PC-3 (cell line): ENCODE measurements around the gene STX4. TPM values are rescaled to one million over a fixed set of nuclear protein-coding genes. Genes with fewer than 3 reads are reported as not detected.

Experiments used
- ATAC-seq: fragments of 200-7000 bp; cut with Tn5 transposase; 2 replicates; pipeline ENCODE4 v1.9.1; 2020; ENCODE audit warnings: mild to moderate bottlenecking, moderate library complexity
- BruUV-seq: library from RNA; stranded (reverse); fragments of 400-500 nt; replicated peaks from 2 replicates; lab custom pipeline; 2021; lab: Mats Ljungman, UMichigan
- CTCF ChIA-PET: fragments of 300-600 bp; sonication (Branson Sonifier 250); formaldehyde crosslinking; loops from one replicate; lab custom pipeline; 2022; ENCODE audit warnings: antibody characterized with exemption; lab: Charles Lee
- POLR2A ChIA-PET: fragments of 300-600 bp; sonication (Branson Sonifier 250); formaldehyde crosslinking; loops from one replicate; lab custom pipeline; 2022; ENCODE audit warnings: antibody characterized with exemption; ENCODE audit not compliant: unreplicated experiment; lab: Charles Lee
- DNase-seq: peaks from one replicate; pipeline ENCODE4 v3.0.0-alpha.2; 2015
- H2AFZ ChIP-seq: fragments of 300-600 bp; sonication (generic); 2 replicates; pipeline ENCODE4 v1.6.0; 2016; ENCODE audit warnings: antibody characterized with exemption, low read length
- H3F3A ChIP-seq: fragments of 300-600 bp; sonication (generic); one replicate; pipeline ENCODE4 v1.6.0; 2017; ENCODE audit warnings: antibody characterized with exemption, low read length, control low read depth, mild to moderate bottlenecking; ENCODE audit not compliant: unreplicated experiment
- H3K27ac ChIP-seq: fragments of 300-600 bp; sonication (generic); 2 replicates; pipeline ENCODE4 v1.5.1; 2016; ENCODE audit warnings: mild to moderate bottlenecking, low read length
- H3K27me3 ChIP-seq: fragments of 300-600 bp; sonication (generic); 2 replicates; pipeline ENCODE4 v1.6.1; 2016; ENCODE audit warnings: low read length, mixed read lengths
- H3K36me3 ChIP-seq: fragments of 300-600 bp; sonication (generic); 2 replicates; pipeline ENCODE4 v1.6.1; 2016; ENCODE audit warnings: low read depth, mixed run types, low read length, mixed read lengths
- H3K4me1 ChIP-seq: fragments of 300-600 bp; sonication (generic); 2 replicates; pipeline ENCODE4 v1.5.1; 2016; ENCODE audit warnings: low read length; ENCODE audit not compliant: insufficient read depth
- H3K4me2 ChIP-seq: fragments of 300-600 bp; sonication (generic); 2 replicates; pipeline ENCODE4 v1.6.0; 2016; ENCODE audit warnings: low read length
- H3K4me3 ChIP-seq: fragments of 300-600 bp; sonication (generic); 2 replicates; pipeline ENCODE4 v1.5.1; 2016; ENCODE audit warnings: mild to moderate bottlenecking, low read length, mixed read lengths
- H3K79me2 ChIP-seq: fragments of 300-600 bp; sonication (generic); 2 replicates; pipeline ENCODE4 v1.6.1; 2017; ENCODE audit warnings: low read length, mixed read lengths
- H3K9ac ChIP-seq: fragments of 300-600 bp; sonication (generic); 2 replicates; pipeline ENCODE4 v1.6.0; 2016; ENCODE audit warnings: mild to moderate bottlenecking, low read length
- H3K9me2 ChIP-seq: fragments of 300-600 bp; sonication (generic); replicated peaks from 2 replicates; pipeline ENCODE4 v1.6.1; 2016; ENCODE audit warnings: mixed run types, low read length, mixed read lengths
- H3K9me3 ChIP-seq: fragments of 300-600 bp; sonication (generic); 2 replicates; pipeline ENCODE4 v1.6.1; 2016; ENCODE audit warnings: low read length, mixed read lengths
- H4K20me1 ChIP-seq: fragments of 300-600 bp; sonication (generic); 2 replicates; pipeline ENCODE4 v1.6.1; 2016; ENCODE audit warnings: low read length, mixed read lengths
- CTCF ChIP-seq: fragments of 300-600 bp; sonication (generic); conservative IDR thresholded peaks from 2 replicates; pipeline ENCODE4 v1.5.1; 2017; ENCODE audit warnings: antibody characterized with exemption, low read depth, mild to moderate bottlenecking, low read length
- EZH2 ChIP-seq: fragments of 300-600 bp; sonication (generic); IDR thresholded peaks from one replicate; pipeline ENCODE4 v1.6.1; 2017; ENCODE audit warnings: antibody characterized with exemption, mild to moderate bottlenecking, low read length; ENCODE audit not compliant: unreplicated experiment
- EZH2phosphoT487 ChIP-seq: fragments of 300-600 bp; sonication (generic); IDR thresholded peaks from 2 replicates; pipeline ENCODE4 v1.6.1; 2018; ENCODE audit warnings: mild to moderate bottlenecking, antibody characterized with exemption, low read length, borderline replicate concordance
- intact Hi-C: fragments of 100-400 bp; cut with micrococcal nuclease; formaldehyde crosslinking; loops from 2 replicates; pipeline ENCODE4 v1.9.0; 2023
- total RNA-seq: library from RNA; depleted of rRNA; stranded (reverse); fragments of >200 nt; gene quantifications from 2 replicates; pipeline ENCODE4 v1.2.3, GENCODE V29; 2014

STX4 gene
- total RNA-seq, 1 experiment from 2014 or later: 27.4 TPM

GRCh38 chr16:31061126-31061812, 27.9 kb downstream of the STX4 start:
- Histone ChIP-seq H4K20me1 (no peaks in the 10 kb centered on the region), H3K4me3 (no peak overlapping the region), H3K9ac (no peak overlapping the region), H3K36me3 (peaks cover 4% of the 10 kb centered on the region), H3K9me3 (no peaks in the 10 kb centered on the region), H3K27ac (no peak overlapping the region), H3F3A (no peaks in the 10 kb centered on the region), H3K4me1 (no peaks in the 10 kb centered on the region), H2AFZ (no peak overlapping the region), H3K9me2 (no peaks in the 10 kb centered on the region), H3K4me2 (no peak overlapping the region), H3K79me2 (peaks cover 14% of the 10 kb centered on the region), H3K27me3 (no peaks in the 10 kb centered on the region)
- no TSS peak for BruUV-seq
- ATAC-seq (no peak), DNase-seq (no peak)
- ChIA-PET CTCF (no interaction called here), POLR2A (no interaction called here)
- TF ChIP-seq CTCF: no peak
- intact Hi-C loops: no loop called here

GRCh38 chr16:31061813-31062440, 28.6 kb downstream of the STX4 start:
- no peak overlapping the region for H3K9ac ChIP-seq
- H4K20me1 ChIP-seq: no peaks in the 10 kb centered on the region
- no TSS peak for BruUV-seq
- no peak overlapping the region for H3K27ac ChIP-seq
- H3K36me3 ChIP-seq: peaks cover 4% of the 10 kb centered on the region
- DNase-seq (no peak), ATAC-seq (no peak)
- H3K79me2 ChIP-seq: peaks cover 21% of the 10 kb centered on the region
- H3F3A ChIP-seq: no peaks in the 10 kb centered on the region
- intact Hi-C loops: no loop called here
- POLR2A ChIA-PET: no interaction called here
- TF ChIP-seq CTCF (no peak), EZH2phosphoT487 (no peak), EZH2 (no peak)
- no peak overlapping the region for H3K4me2 ChIP-seq
- no peaks in the 10 kb centered on the region for H3K9me3 ChIP-seq
- CTCF ChIA-PET: no interaction called here
- H3K4me1 ChIP-seq: no peaks in the 10 kb centered on the region
- no peak overlapping the region for H2AFZ ChIP-seq
- no peak overlapping the region for H3K4me3 ChIP-seq
- no peaks in the 10 kb centered on the region for H3K9me2 ChIP-seq
- no peaks in the 10 kb centered on the region for H3K27me3 ChIP-seq

- H3F3A ChIP-seq: no peaks in the 10 kb centered on the region
- H3K4me3 ChIP-seq: no peak overlapping the region
- H3K79me2 ChIP-seq: peaks cover 32% of the 10 kb centered on the region
- H3K4me1 ChIP-seq: no peaks in the 10 kb centered on the region
- intact Hi-C loops: no loop called here
- H3K9me3 ChIP-seq: no peaks in the 10 kb centered on the region
- ChIA-PET POLR2A (no interaction called here), CTCF (no interaction called here)
- no peak for TF ChIP-seq CTCF
- TF ChIP-seq EZH2phosphoT487: no peak
- TF ChIP-seq EZH2: no peak
- no peaks in the 10 kb centered on the region for H3K27me3 ChIP-seq
- DNase-seq: no peak
- H2AFZ ChIP-seq: no peak overlapping the region
- H4K20me1 ChIP-seq: no peaks in the 10 kb centered on the region
- no peaks in the 10 kb centered on the region for H3K9me2 ChIP-seq
- peaks cover 4% of the 10 kb centered on the region for H3K36me3 ChIP-seq
- BruUV-seq: no TSS peak
- no peak overlapping the region for H3K9ac ChIP-seq
- ATAC-seq: no peak
- no peak overlapping the region for H3K27ac ChIP-seq
- no peak overlapping the region for H3K4me2 ChIP-seq
These were observed 30.1 kb downstream of the STX4 start for GRCh38 chr16:31063495-31063842.
